Hematopoietic multipotent progenitor cell treated with erythropoietin and hydrocortisone succinate and interleukin-3 and kit ligand, for 15 days (in vitro differentiated cells): ENCODE results near the gene CRABP1.
"Not testable (repeated sequence)": the region's sequence is repeated elsewhere in the genome, so short reads cannot be mapped to it uniquely, and the experiment has no call there.

Experiments used
- DNase-seq: peaks from one replicate; pipeline ENCODE4 v3.0.0-alpha.2; 2015; ENCODE audit warnings: low spot score

The CRABP1 gene

GRCh38 chr15:78374436-78375393, 34.6 kb downstream of the CRABP1 start:
- no peak for DNase-seq

- not testable (repeated sequence) for DNase-seq
Observed at GRCh38 chr15:78380143-78380542, 40.0 kb downstream of the CRABP1 start.

DNA sequence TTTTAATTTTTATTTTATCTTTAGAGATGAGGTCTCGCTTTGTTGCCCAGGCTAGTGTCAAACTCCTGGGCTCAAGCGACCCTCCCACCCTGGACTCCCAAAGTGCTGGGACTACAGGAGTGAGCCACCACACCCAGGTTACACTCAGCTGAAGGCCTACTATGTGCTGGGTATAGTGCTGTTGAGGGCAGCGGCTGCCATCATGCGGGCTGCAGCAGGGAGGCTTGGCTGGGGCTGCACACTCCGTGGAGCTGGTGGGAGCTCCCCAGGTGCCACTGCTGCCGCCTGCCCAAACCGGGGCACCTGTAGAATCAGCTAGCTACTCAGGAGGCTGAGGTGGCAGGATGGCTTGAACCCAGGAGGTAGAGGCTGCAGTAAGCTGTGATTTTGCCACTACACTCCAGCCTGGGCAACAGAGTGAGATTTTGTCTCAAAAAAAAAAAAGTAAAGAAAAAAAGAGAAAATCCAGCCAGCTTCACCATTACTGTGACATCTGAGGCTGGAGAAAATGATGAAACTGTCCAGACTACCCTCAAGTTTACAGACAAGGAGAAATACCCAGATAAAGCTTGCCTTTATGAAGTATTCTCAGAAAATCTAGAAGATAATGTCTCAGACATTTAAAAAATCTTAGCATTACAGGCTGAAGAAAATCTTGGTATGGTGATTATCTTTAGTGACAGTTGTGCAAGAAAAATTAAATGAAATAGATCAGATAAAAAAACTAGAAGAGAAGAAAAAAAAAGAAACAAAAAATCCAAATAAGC, 42.1 kb downstream of the CRABP1 start:
- DNase-seq = no peak

GRCh38 chr15:78384651-78385050, 44.5 kb downstream of the CRABP1 start:
- DNase-seq = no peak

GRCh38 chr15:78387246-78388037, 47.3 kb downstream of the CRABP1 start:
- no peak for DNase-seq

GRCh38 chr15:78388865-78389264, 48.7 kb downstream of the CRABP1 start:
- DNase-seq = no peak

DNA sequence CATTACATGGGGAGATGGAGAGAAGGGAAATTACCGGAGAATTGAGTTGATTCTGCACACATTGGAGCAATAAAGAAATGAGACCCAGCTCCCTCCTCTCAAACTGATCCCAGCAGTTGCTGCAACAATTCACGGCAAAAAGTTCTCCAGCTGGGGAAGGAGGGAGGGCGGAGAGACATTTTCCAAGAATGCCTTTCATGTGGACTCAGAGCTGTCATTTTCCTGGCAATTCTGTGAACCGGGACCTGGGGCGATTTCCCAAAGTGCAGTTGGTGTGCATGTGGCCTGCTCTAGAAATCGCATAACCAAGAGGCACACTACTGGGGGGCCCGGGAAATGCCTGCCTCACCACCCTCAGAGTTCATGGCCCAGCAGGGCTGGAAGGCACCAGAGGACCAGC, 49.2 kb downstream of the CRABP1 start:
- no peak for DNase-seq

DNA sequence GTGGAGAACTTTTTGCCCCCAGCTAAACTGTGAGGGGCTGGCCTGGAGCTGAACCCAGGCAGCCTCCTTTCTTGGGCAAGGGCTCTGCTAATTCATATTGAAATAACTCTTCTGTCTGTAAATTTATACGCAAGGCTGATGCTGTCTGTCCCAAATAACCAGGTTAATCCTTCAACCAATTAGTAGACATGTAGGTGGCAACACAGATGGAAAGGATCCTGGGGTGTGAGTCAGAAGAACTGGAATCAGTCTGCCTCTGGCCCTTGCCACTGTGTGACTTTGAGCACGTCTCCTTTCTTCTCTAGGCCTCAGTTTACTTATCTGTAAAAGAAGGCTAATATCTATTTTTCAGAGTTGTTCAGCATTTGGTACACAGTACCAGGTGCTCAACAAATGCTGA, 49.6 kb downstream of the CRABP1 start:
- DNase-seq = no peak

DNA sequence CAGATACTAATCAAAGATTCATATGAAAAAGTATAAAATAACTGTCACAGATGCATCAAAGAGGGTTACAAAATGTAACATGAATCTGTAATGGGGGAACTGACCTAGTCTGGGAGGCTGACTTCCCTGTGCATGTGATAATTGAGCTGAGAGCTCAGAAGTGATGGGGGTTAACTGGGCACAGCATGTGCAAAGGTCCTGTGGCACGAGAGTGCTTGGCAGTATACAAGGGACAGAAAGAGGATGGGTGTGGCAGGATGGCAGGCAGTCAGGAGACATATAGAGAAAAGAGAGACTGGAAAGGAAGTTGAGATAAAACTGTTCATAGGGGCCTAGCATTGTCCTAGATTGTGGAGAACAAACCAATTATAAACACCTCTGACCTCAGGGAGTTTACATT, 50.1 kb downstream of the CRABP1 start:
- DNase-seq = no peak

DNA sequence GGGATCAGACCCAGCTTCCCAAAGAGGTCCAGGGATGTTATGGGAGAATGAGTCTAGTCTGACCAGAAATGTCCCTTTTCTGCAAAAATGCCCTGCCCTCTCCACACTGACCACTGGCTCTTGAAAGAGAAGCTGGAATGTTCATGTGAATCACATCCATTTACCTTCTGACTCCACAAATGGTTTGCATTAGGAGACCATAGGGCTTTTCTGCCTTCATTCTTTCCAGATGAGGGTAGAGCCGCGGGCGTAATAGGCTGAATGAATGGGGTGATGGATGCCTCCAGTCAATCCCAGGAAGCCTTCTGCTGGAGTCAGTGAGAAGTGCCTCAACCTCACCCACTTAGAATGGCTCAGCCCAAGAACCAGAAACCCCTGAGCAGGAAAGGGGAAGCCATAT, 50.7 kb downstream of the CRABP1 start:
- DNase-seq = no peak

GRCh38 chr15:78391781-78392180, 51.6 kb downstream of the CRABP1 start:
- DNase-seq = no peak

DNA sequence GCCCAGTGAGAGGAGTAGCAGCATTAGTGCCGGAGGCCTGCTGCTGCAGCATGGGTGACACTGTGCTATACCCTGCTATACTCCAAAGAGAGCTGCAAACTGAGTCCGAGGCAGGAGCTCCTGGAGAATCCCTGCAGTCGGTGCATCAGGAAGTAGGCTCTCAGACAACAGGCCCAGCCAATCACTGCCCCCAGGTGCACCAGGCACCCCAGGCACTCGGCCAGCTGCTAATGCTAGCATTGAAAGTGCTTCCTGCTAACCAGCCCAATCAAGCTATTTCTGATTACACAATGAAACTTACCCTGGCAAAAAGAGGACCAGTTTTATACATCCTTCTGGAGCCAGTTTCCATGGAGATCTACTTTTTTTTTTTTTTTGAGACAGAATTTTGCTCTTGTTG, 52.3 kb downstream of the CRABP1 start:
- DNase-seq = no peak

- no peak for DNase-seq
Observed at GRCh38 chr15:78393137-78393536, 53.0 kb downstream of the CRABP1 start.

- DNase-seq = no peak
Observed at GRCh38 chr15:78394026-78394425, 53.9 kb downstream of the CRABP1 start.

DNA sequence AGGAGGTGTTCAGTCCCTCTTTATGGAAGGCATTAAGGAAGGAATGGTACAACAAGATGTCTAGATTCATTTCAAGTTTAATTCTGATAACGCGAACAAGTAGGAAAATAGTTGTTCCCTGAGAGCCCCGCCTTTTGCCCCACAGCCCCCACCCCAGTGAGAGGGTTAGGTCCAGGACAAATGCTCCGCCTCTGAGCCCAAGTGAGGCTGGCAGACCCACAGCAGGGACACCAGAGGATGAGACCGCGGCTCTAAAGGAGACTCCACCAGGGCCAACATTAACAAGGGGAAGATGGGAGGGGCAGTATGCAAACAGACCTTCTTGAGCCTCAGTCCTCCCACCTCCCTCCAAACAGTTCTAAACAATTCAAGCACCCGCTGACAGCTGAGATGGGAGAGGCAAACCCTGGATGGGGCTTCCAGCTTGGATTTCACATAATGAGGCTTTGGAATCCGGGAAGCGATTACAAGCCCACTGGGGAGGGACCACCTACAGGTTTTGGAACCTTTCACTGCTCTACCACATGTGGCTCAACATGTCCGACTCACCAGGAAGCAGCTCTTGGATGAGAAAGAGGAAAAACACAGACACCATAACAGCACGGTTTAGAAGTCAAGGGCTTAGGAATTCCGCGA, 54.9 kb downstream of the CRABP1 start:
- DNase-seq = no peak

GRCh38 chr15:78396186-78396814, 56.1 kb downstream of the CRABP1 start:
- DNase-seq = no peak

- DNase-seq = peak; percentile 16
Observed at GRCh38 chr15:78396976-78397375, 56.8 kb downstream of the CRABP1 start.

DNA sequence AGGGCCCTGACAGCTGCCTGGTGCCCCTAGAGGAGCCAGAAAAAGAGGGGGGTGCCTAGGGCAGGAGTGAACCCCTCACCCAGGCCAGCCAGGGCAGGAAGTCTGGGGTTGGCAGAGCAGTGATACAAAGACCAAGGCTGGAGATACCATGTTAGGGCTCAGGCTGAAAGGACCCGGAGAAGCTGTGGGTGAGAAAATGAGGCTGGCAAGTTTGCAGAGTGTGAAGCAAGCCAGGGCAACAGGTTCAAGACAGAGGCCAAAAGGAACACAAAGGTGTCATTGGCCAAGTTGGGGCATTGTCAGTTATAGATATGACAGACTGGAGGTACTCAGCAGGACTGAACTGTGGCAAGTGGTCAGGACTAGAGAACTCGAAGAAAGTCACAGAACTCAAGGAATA, 57.2 kb downstream of the CRABP1 start:
- DNase-seq = no peak
